GM12892 (cell line): ENCODE measurements around the gene LYRM4.

ENCODE experiments used
- DNase-seq: peaks from one replicate; pipeline ENCODE4 v3.0.0; 2011; ENCODE audit not compliant: insufficient read length
- FAIRE-seq: peaks from 2 replicates; lab custom pipeline; 2011; peaks lifted over from hg19 to GRCh38; lab: Jason Lieb, UNC
- POLR2A ChIP-seq: IDR thresholded peaks from 2 replicates; pipeline ENCODE4 v1.6.1; 2011; ENCODE audit warnings: low read depth, low read length, control low read depth
- POLR2AphosphoS5 ChIP-seq: IDR thresholded peaks from 2 replicates; pipeline ENCODE4 v1.6.1; 2011; ENCODE audit warnings: low read depth, low read length, control low read depth
- TAF1 ChIP-seq: IDR thresholded peaks from 2 replicates; pipeline ENCODE4 v1.6.1; 2011; ENCODE audit warnings: low read depth, mild to moderate bottlenecking, control low read depth, low read length, borderline replicate concordance

LYRM4 gene

GRCh38 chr6:5143634-5144311 lies 117.0 kb downstream of the LYRM4 start:
- FAIRE-seq, result peak; percentile 70

DNA sequence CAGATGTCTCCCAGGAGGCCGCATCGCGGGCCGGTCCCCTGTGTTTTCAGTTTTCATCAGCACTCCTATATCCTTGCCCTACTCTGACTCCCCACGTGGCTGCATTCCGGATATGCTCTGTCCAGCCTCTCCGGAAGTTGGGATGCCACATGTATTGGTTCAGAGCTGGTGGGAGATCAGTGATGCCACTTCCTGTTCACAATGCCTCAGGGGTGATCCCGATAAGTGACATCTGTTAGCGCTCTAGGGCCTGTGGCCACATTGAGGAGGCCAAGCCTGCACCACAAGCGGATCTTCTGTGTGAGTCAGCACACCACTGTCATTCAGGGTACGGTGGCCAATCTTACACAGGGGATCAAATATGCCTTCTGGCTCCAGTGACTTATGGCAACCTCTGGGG lies 117.8 kb downstream of the LYRM4 start:
- FAIRE-seq (no peak), DNase-seq (no peak)
- TF ChIP-seq POLR2A (no peak), TAF1 (no peak), POLR2AphosphoS5 (no peak)

More at GRCh38 chr6:5143634-5144311, 117.0 kb downstream of the LYRM4 start:
- no peak for TF ChIP-seq POLR2A
- TF ChIP-seq TAF1, result no peak
- TF ChIP-seq POLR2AphosphoS5, result no peak
- DNase-seq, result peak; percentile 42

- no peak for DNase-seq
- TF ChIP-seq POLR2AphosphoS5 (no peak), POLR2A (no peak), TAF1 (no peak)
- FAIRE-seq, result no peak
Observed at GRCh38 chr6:5142131-5142530, 118.6 kb downstream of the LYRM4 start.

GRCh38 chr6:5141046-5141445 lies 119.7 kb downstream of the LYRM4 start:
- DNase-seq, result no peak
- FAIRE-seq, result no peak
- TF ChIP-seq POLR2A, result no peak
- no peak for TF ChIP-seq POLR2AphosphoS5
- TF ChIP-seq TAF1, result no peak

- FAIRE-seq (no peak), DNase-seq (no peak)
- TF ChIP-seq TAF1 (no peak), POLR2A (no peak), POLR2AphosphoS5 (no peak)
Observed at GRCh38 chr6:5139828-5140771, 120.7 kb downstream of the LYRM4 start.

DNA sequence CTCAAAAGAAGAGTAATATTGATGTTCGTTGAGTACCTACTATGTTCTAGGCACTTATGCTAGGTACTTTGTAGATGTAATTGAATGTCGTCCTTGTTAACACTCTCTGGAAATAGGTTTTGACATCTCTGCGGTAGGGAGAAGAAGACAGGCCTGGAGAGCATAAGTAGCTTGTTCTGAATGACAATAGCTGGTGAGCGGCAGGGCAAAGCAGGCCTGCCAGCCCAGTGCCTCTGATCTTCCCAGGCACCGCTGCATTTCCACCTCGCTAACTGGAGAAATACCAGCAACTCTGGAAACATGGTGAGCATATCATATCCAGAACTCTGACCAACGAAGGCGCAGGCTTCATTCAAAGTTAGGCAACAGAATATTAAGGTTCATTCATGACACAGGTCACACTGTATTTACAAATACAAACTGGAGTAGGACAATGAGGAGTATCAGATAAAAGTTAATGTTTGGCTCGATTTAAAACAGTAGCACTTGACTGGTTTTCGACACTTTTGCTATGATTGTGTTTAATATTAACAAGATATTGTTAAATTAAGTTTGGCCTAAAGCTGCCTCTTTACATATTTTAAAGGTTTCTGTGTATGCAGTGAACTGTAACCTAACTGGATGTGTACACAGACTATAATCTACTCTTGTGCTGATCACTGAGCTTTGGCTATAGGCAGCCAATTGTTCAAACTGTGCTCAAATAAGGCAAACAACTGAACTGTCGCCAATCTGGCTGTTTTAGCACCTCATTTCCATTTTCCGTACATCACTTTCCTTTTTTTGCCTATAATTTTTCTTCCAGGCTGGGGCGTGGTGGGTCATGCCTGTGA lies 121.5 kb downstream of the LYRM4 start:
- TF ChIP-seq POLR2AphosphoS5, result no peak
- TF ChIP-seq POLR2A, result no peak
- no peak for TF ChIP-seq TAF1
- DNase-seq, result no peak
- no peak for FAIRE-seq

DNA sequence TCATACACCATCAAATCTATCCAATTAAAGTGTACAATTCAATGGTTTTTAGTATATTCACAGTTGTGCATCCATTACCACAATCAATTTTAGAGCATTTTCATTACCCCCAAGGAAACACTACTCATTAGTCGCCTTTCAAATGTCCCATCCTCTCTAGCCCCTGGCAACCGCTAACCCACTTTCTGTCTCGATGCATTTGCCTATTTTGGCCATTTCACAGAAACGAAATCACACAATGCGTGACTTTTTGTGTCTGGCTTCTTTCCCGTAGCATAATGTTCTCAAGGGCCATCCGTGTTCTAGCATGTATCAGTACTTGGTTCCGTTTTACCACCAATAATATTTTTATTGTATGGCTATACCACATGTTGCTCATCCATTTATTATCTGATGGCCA lies 123.9 kb downstream of the LYRM4 start:
- TF ChIP-seq POLR2AphosphoS5, result no peak
- DNase-seq (no peak), FAIRE-seq (no peak)

GRCh38 chr6:5135788-5136376 lies 124.9 kb downstream of the LYRM4 start:
- FAIRE-seq (peak; percentile 83), DNase-seq (no peak)
- TF ChIP-seq POLR2A, result no peak
- TF ChIP-seq TAF1, result no peak
- no peak for TF ChIP-seq POLR2AphosphoS5

DNA sequence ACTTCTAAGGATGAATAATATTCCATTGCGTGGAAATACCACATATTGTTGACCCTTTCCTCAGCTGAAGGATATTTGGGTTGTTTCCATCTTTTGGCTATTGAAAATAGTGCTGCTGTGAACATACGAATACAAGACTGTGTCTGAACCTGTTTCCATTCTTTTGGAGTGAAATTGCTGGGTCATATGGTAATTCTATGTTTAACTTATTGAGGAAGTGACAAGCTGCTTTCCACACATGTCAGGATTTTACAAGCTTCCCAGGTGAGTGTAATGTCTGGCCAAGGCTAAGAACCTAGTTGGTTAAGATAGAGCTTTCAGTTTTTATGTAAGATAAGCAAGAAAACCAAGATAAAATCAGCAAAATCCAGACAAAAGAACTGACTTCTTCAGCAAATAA lies 126.8 kb downstream of the LYRM4 start:
- TF ChIP-seq POLR2AphosphoS5 (no peak), TAF1 (no peak), POLR2A (no peak)
- DNase-seq (no peak), FAIRE-seq (no peak)

DNA sequence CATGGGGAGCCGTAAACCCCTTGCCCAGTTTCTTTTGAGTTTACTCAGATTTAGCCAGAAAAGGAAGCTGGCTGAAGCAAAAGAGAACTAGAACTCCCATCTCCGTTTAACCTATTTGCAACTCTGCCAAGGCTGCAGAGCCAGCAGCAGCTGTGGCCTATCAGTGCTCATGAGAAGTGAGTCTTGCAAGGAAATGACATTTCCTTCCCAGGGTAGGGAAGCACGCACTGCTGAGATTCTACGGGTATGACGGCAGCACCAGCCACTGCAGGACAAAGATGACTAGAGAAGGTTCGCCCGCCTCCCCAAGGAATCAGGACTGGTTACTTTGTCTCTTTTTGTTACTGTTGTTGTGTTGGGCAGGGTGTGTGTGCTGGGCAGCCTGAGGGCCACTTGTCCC lies 128.0 kb downstream of the LYRM4 start:
- FAIRE-seq, result peak; percentile 95
- no peak for DNase-seq
- TF ChIP-seq POLR2AphosphoS5 (peak; percentile 68), TAF1 (no peak), POLR2A (peak; percentile 60; the same call in 1 of the 2 replicates)

DNA sequence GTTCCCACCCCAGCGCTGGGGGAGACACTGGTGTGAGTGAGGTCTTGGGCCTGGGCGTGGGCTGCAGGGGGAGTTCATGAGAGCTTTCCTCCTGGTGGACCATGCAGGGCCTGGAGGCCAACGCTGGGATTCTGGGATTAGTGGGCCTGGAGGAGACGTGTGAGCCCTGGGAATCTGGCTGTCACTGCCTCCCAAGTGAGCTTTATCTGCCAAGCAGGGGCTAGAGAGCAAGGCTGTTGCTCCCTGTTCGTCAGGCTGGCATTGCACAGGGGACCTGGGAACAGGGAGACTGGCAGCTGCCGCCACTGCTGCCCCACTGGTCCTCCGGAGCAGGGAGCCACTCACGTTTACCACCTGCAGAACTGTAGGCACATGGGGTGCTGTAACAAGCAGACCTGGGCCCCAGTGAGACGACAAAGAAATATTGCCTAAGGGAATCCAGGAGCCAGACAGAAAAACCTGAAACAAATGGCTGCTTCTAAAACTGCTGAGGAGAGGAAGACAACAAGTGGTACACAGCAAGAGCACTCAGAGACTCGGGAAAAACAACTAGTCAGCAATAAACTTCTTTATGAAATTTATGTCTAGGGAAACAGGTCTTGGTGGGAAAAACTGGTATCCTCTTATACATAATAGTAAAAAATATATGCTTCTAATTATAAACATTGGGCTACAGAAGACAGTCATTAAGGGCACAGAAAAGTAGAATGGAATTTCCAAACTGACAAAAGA lies 130.4 kb downstream of the LYRM4 start:
- TF ChIP-seq POLR2A, result no peak
- no peak for TF ChIP-seq POLR2AphosphoS5
- no peak for TF ChIP-seq TAF1
- DNase-seq, result no peak
- FAIRE-seq, result no peak
